Germinal center (tissue), 1 donor: Measurements from ENCODE around the gene CENPO.

Experiments
- DNase-seq: peaks from one replicate; pipeline ENCODE4 v3.0.0; 2012; ENCODE audit warnings: mixed read lengths, low spot score

Gene CENPO

GRCh38 chr2:24838541-24838940 is 45.3 kb downstream of the CENPO start:
- no peak for DNase-seq

DNA sequence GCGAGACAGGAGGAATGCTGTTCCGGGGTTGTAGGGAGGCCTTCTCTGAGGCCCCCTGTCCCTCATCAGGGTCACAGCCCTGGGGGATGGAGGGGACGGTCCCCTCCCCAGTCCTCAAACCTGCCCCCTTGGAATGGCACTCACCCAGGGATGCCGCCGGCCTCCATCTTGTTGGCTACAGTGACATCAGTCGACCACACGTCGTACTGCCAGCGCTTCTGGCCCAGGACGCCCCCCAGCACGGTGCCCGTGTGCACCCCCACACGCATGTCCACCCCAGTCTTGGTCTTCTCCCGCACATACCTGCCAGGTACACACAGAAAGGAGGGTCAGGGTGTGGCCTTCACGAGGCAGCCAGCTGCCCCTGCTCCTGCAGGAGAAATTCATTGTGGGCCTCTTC is 46.5 kb downstream of the CENPO start:
- DNase-seq = no peak

GRCh38 chr2:24840164-24840869 is 47.1 kb downstream of the CENPO start:
- DNase-seq = no peak

GRCh38 chr2:24840962-24841945 is 48.0 kb downstream of the CENPO start:
- no peak for DNase-seq

DNA sequence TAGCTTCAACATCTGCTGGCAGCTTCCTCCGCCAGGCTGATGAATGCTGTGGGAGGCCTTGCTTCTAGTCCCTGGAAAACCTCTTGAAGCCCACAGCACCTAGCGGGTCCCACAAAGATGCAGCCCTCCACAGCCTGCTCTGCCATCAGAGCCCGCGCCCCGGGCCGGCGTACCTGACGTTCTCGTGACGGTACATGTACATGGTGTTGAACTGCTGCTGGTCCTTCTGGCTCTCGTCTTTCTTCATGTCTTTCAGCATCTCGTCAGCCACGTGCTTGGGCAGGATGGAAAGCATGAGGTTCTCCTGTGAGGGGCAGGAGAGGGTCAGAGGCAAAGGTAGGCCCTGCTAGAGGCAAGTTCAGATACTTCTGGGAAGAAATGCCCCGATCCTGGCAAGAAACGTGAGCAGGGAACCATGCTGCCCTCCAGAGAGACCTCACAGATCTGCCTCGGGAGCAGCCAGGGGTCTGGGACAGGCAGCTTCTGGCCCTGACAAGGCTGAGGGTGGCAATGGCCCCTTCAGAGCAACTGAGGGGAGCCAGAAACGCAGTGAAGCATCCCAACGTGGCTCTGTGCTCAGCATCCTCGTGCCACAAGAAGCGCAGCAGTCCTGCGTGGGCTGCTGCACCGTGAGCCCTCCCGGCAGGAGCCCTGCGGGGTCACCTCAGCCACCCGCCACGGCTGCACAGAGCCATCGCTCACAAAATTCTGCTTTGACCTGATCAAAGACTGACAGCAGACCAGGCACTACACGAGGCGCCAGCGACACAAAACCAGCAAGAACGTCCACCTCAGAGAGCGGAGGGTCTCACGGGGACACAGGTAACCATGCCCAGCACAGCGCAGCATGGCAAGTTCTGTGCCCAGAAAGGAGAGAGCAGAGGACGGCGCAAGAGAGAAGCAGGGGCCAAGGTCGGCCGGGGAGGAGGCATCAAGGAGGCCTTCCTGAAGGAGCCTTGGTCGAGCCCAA is 49.1 kb downstream of the CENPO start:
- DNase-seq = no peak

- no peak for DNase-seq
These were observed 50.2 kb downstream of the CENPO start for GRCh38 chr2:24843330-24843860.

- DNase-seq = no peak
These were observed 50.9 kb downstream of the CENPO start for GRCh38 chr2:24844023-24844685.

GRCh38 chr2:24845691-24846090 is 52.5 kb downstream of the CENPO start:
- no peak for DNase-seq

DNA sequence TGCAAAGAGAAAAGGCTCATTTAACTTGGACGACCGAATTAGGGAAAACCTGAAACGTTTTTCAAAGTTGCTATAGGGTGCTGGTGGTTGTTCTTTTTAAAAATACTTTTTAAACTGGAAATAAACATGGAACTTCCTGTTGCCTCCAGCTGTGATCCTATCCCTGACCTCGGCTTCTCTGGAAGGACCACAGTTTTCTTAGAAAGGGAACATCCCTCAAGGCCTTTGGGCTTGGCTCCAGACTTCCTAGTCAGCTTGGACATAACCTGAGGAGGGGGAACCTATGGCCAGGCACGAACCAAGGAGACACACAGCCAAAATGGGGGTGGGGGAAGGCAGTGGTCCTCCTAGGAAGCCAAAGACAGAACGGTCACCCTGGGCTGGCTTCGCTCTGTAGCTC is 57.7 kb downstream of the CENPO start:
- no peak for DNase-seq

GRCh38 chr2:24852026-24852425 is 58.8 kb downstream of the CENPO start:
- no peak for DNase-seq

DNA sequence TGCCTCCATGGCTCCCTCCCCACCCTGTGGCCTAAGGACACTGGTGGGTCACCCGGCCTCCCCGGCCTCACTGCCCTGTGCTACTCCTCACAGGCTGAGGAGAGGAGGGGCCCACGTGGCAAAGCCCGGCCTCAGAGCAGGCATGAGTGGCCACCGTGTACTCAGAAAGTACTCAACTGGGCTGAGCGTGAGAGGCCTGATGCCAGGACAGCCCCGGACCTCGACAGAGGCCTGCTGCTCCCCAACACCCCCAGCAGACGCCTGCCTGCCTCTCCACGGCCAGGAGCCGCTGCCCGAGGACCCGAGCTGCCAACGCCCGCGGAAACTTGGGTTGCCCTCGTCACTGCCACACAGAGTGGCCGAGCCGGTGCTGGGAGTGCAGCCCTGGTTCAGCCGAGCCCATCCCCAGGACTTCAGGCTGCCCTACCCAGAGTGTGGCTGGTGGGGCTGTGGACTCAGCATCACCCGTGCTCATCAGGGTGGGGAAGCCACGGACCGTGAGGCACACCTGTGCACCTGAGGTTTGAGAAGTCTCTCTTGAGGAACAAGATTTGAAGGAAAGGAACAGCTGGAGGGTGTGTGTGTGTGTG is 59.3 kb downstream of the CENPO start:
- no peak for DNase-seq

DNA sequence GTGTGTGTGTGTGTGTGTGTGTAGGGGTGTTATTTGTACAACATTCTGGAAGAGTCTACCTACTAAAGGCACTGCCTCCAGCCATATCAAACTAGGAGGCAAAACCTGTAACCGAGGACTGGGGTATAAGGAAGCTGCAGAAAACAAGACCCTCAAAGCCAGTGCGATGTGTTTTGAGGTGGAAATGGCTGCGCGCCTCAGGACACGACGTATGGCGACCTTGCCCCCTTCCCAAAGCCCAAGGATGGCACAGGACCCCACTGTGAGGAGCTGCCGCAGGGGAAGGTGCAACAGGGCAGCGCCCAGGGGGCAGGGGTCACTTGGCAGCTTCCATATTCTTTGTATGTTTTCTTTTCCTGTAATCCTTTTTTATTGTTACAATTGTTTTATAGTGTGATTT is 59.8 kb downstream of the CENPO start:
- DNase-seq = no peak

- DNase-seq = no peak
These were observed 60.8 kb downstream of the CENPO start for GRCh38 chr2:24853996-24854395.

GRCh38 chr2:24855022-24855622 is 61.9 kb downstream of the CENPO start:
- DNase-seq = no peak

DNA sequence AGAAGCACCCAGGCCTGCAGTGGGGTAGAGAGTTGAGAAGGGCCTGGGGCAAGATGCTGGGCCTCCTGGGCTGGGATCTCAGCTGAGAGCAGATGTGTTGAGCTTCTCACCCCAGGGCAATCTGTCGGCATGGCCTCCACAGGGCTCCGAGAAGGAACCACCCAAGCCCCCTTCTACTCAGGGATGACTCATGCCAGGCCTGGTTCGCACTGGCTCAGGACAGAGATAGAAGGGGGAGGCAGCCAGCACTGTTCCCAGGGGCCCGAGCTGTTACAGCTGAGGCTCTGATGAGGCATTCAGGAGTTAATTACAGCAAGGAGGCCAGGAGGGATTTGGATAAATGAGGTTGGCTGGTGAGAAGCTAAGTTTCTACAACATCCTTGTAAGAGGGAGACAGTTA is 62.5 kb downstream of the CENPO start:
- DNase-seq = no peak

- DNase-seq = no peak
These were observed 63.6 kb downstream of the CENPO start for GRCh38 chr2:24856791-24857211.

DNA sequence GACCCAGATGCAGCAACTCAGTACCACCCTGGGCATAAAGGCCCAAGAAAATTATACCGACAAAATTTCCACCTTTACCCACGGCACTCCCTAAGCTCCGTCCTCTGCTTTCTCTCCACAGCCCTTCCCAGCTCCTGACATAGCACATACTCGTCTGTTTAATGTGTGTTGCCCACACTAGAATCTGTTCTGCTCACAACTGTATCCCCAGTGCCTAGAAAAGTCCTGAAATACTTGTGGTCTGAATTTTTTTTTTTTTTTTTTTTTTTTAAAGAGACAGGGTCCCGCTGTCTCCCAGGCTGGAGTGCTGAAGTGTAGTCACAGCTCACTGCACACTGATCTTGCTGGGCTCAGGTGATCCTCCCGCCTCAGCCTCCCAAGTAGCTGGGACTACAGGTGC is 64.5 kb downstream of the CENPO start:
- DNase-seq = no peak

DNA sequence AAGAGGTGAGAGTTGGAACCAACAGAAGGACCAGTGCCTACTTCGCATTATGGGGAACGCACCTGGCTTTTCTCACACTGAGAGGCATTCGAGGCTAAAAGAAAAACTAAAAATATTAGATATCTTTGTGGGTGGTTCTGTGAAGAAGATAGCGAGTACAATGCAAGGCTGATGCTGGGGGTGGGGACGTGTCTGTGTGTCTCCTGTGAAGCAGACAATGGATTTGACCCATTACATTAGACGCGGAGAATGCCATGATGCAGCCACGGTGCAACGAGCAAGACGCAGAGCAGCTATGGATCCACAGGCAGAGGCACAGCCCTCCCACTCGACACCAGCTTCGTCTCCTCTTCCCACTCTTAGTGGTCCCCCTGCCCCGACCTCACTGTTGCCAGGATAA is 65.8 kb downstream of the CENPO start:
- DNase-seq = no peak

GRCh38 chr2:24859968-24860600 is 66.9 kb downstream of the CENPO start:
- DNase-seq = no peak

DNA sequence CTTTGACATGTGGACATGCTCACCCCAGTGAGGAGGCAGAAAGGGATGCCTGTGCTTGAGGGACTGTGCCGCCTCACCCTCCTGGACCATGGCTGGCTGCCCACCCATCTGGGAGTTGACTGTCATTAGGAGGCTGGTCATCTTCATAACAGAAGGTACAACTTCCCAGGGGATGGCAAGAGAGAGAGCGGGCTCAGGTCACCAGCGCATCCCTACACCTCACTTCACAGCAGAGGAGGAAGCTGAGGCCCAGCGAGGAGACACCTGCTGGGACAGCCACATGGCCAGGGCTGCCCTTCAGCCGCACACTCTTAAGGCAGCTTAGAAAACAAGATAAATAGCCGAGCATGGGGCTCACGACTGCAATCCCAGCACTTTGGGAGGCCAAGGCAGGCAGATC is 67.4 kb downstream of the CENPO start:
- no peak for DNase-seq
